Astrocyte (in vitro differentiated cells and primary cell): ENCODE measurements around the gene BCS1L. TPM values are rescaled to one million over a fixed set of nuclear protein-coding genes. Genes with fewer than 3 reads are reported as not detected.
A peak's percentile ranks its signal among the peaks of the same experiment; 100 is the strongest.

Source experiments
- DNase-seq: peaks from one replicate; pipeline ENCODE4 v3.0.0-alpha.2; 2010; ENCODE audit warnings: low read depth
- FAIRE-seq: peaks from 2 replicates; lab custom pipeline; 2011; peaks lifted over from hg19 to GRCh38; lab: Jason Lieb, UNC
- H2AFZ ChIP-seq: 2 replicates; pipeline ENCODE4 v1.6.0; 2012; ENCODE audit warnings: low read depth, low read length, inconsistent platforms
- H3K27ac ChIP-seq: 2 replicates; pipeline ENCODE4 v1.5.1; 2011; ENCODE audit warnings: low read depth, low read length, inconsistent platforms
- H3K27me3 ChIP-seq: 2 replicates; pipeline ENCODE4 v1.6.0; 2011; ENCODE audit warnings: low read length, inconsistent platforms; ENCODE audit not compliant: insufficient read depth
- H3K36me3 ChIP-seq: 2 replicates; pipeline ENCODE4 v1.5.1; 2011; ENCODE audit warnings: low read length, inconsistent platforms; ENCODE audit not compliant: insufficient read depth
- H3K4me1 ChIP-seq: 2 replicates; pipeline ENCODE4 v1.5.1; 2011; ENCODE audit warnings: low read length, inconsistent platforms; ENCODE audit not compliant: insufficient read depth
- H3K4me2 ChIP-seq: 2 replicates; pipeline ENCODE4 v1.6.0; 2012; ENCODE audit warnings: low read length, inconsistent platforms
- H3K4me3 ChIP-seq: 2 replicates; pipeline ENCODE4 v1.5.1; 2011; ENCODE audit warnings: low read depth, mild to moderate bottlenecking, low read length, inconsistent platforms; ENCODE audit not compliant: insufficient read depth
- H3K79me2 ChIP-seq: 2 replicates; pipeline ENCODE4 v1.6.0; 2012; ENCODE audit warnings: mild to moderate bottlenecking, low read length, inconsistent platforms; ENCODE audit not compliant: insufficient read depth
- H3K9ac ChIP-seq: 2 replicates; pipeline ENCODE4 v1.6.0; 2012; ENCODE audit warnings: mild to moderate bottlenecking, low read length, inconsistent platforms
- H3K9me3 ChIP-seq: 2 replicates; pipeline ENCODE4 v1.5.1; 2012; ENCODE audit warnings: low read depth, mild to moderate bottlenecking, low read length, inconsistent platforms; ENCODE audit not compliant: insufficient read depth
- H4K20me1 ChIP-seq: 2 replicates; pipeline ENCODE4 v1.6.0; 2012; ENCODE audit warnings: low read length, inconsistent platforms; ENCODE audit not compliant: insufficient read depth
- H3K27ac Mint-ChIP-seq: one replicate; pipeline ENCODE4 v1.8.0; 2021; ENCODE audit warnings: mild to moderate bottlenecking, mixed read lengths; ENCODE audit not compliant: unreplicated experiment
- H3K27me3 Mint-ChIP-seq: one replicate; pipeline ENCODE4 v1.8.0; 2021; ENCODE audit warnings: low read depth, mixed read lengths; ENCODE audit not compliant: unreplicated experiment
- H3K36me3 Mint-ChIP-seq: one replicate; pipeline ENCODE4 v1.8.0; 2021; ENCODE audit warnings: low read depth, mixed read lengths; ENCODE audit not compliant: unreplicated experiment
- H3K4me1 Mint-ChIP-seq: one replicate; pipeline ENCODE4 v1.8.0; 2021; ENCODE audit warnings: low read depth, mixed read lengths; ENCODE audit not compliant: unreplicated experiment
- H3K4me3 Mint-ChIP-seq: one replicate; pipeline ENCODE4 v1.8.0; 2021; ENCODE audit warnings: mild to moderate bottlenecking, moderate library complexity, mixed read lengths; ENCODE audit not compliant: unreplicated experiment
- H3K9me3 Mint-ChIP-seq: one replicate; pipeline ENCODE4 v1.8.0; 2021; ENCODE audit warnings: mild to moderate bottlenecking, mixed read lengths; ENCODE audit not compliant: unreplicated experiment
- CTCF ChIP-seq: IDR thresholded peaks from 2 replicates; pipeline ENCODE4 v1.5.1; 2011; ENCODE audit warnings: low read depth, mild to moderate bottlenecking, inconsistent platforms, low read length, moderate library complexity; ENCODE audit not compliant: insufficient read depth
- EZH2 ChIP-seq: IDR thresholded peaks from 2 replicates; pipeline ENCODE4 v1.6.1; 2012; ENCODE audit warnings: mild to moderate bottlenecking, low read length, inconsistent platforms; ENCODE audit not compliant: insufficient read depth
- total RNA-seq: library from RNA; stranded (reverse); gene quantifications from 2 replicates; pipeline ENCODE4 v1.2.1, GENCODE V29; 2021

The BCS1L gene
- total RNA-seq, 1 donor from 2014 or later, result 27.5 TPM

GRCh38 chr2:218659988-218660358 is 490 bp downstream of the BCS1L start:
- peaks cover 64% of the 10 kb centered on the region for H3K79me2 ChIP-seq
- DNase-seq (no peak), FAIRE-seq (no peak)
- H3K4me3 ChIP-seq, result peak overlapping the region; percentile 86
- H3K27ac ChIP-seq, result peak overlapping the region; percentile 21
- Mint-ChIP-seq H3K36me3 (peaks cover 6% of the 10 kb centered on the region), H3K4me1 (peaks cover 5% of the 10 kb centered on the region), H3K27ac (no peak overlapping the region), H3K4me3 (peak overlapping the region; percentile 98), H3K9me3 (no peaks in the 10 kb centered on the region), H3K27me3 (no peaks in the 10 kb centered on the region)
- H3K9me3 ChIP-seq, result no peaks in the 10 kb centered on the region
- H3K4me1 ChIP-seq, result peaks cover 10% of the 10 kb centered on the region
- no peaks in the 10 kb centered on the region for H3K27me3 ChIP-seq
- H3K4me2 ChIP-seq, result peak overlapping the region; percentile 91
- H2AFZ ChIP-seq, result peak overlapping the region; percentile 93
- peaks cover 37% of the 10 kb centered on the region for H3K36me3 ChIP-seq
- peaks cover 22% of the 10 kb centered on the region for H4K20me1 ChIP-seq
- no peak for TF ChIP-seq EZH2
- no peak for TF ChIP-seq CTCF
- peak overlapping the region; percentile 82 for H3K9ac ChIP-seq

- H3K9me3 ChIP-seq, result no peaks in the 10 kb centered on the region
- no peaks in the 10 kb centered on the region for H3K27me3 ChIP-seq
- H3K4me3 Mint-ChIP-seq, result no peak overlapping the region
- no peak overlapping the region for H3K27ac Mint-ChIP-seq
- no peak overlapping the region for H3K4me3 ChIP-seq
- H3K36me3 Mint-ChIP-seq, result peaks cover 10% of the 10 kb centered on the region
- no peak overlapping the region for H3K4me2 ChIP-seq
- TF ChIP-seq EZH2, result no peak
- TF ChIP-seq CTCF, result no peak
- no peak for DNase-seq
- H3K9ac ChIP-seq, result no peak overlapping the region
- H3K4me1 Mint-ChIP-seq, result peaks cover 5% of the 10 kb centered on the region
- H2AFZ ChIP-seq, result no peak overlapping the region
- peaks cover 15% of the 10 kb centered on the region for H4K20me1 ChIP-seq
- FAIRE-seq, result no peak
- H3K36me3 ChIP-seq, result peaks cover 41% of the 10 kb centered on the region
- H3K79me2 ChIP-seq, result peaks cover 42% of the 10 kb centered on the region
- no peak overlapping the region for H3K27ac ChIP-seq
- no peaks in the 10 kb centered on the region for H3K9me3 Mint-ChIP-seq
- no peaks in the 10 kb centered on the region for H3K27me3 Mint-ChIP-seq
- peaks cover 10% of the 10 kb centered on the region for H3K4me1 ChIP-seq
These were observed 2.9 kb downstream of the BCS1L start for GRCh38 chr2:218662377-218662776.

- peaks cover 10% of the 10 kb centered on the region for H3K36me3 Mint-ChIP-seq
- Histone ChIP-seq H3K27ac (no peak overlapping the region), H3K79me2 (peaks cover 37% of the 10 kb centered on the region), H3K9ac (no peak overlapping the region), H2AFZ (no peak overlapping the region), H3K4me1 (peaks cover 10% of the 10 kb centered on the region), H3K4me3 (no peak overlapping the region), H3K4me2 (no peak overlapping the region), H4K20me1 (peaks cover 20% of the 10 kb centered on the region), H3K9me3 (no peaks in the 10 kb centered on the region), H3K36me3 (peaks cover 46% of the 10 kb centered on the region), H3K27me3 (no peaks in the 10 kb centered on the region)
- H3K4me3 Mint-ChIP-seq, result no peak overlapping the region
- TF ChIP-seq CTCF, result no peak
- TF ChIP-seq EZH2, result no peak
- DNase-seq, result no peak
- no peaks in the 10 kb centered on the region for H3K9me3 Mint-ChIP-seq
- H3K27ac Mint-ChIP-seq, result no peak overlapping the region
- no peaks in the 10 kb centered on the region for H3K27me3 Mint-ChIP-seq
- peaks cover 5% of the 10 kb centered on the region for H3K4me1 Mint-ChIP-seq
- FAIRE-seq, result no peak
These were observed 3.3 kb downstream of the BCS1L start for GRCh38 chr2:218662827-218663226.
